ENCODE measurements around the gene GRM8. TPM values are rescaled to one million over a fixed set of nuclear protein-coding genes. Genes with fewer than 3 reads are reported as not detected.

GRM8 gene
- total and polyA plus RNA-seq, 2 experiments from 2014 or later, result 0.92 to 1.3 TPM

- H3K36me3 ChIP-seq, result no peaks in the 10 kb centered on the region
- H3K27ac ChIP-seq, result no peak overlapping the region
- no peak for DNase-seq (ENCODE audit: low read depth in 1 of 2, low spot score in 1 of 2)
- H3K27me3 ChIP-seq, result no peaks in the 10 kb centered on the region
- no peaks in the 10 kb centered on the region for H3K4me1 ChIP-seq (ENCODE audit: low read depth)
- H3K9me3 ChIP-seq (ENCODE audit: low read depth), result no peaks in the 10 kb centered on the region
- no peak overlapping the region for H3K4me3 ChIP-seq
- TF ChIP-seq CTCF (IDR thresholded peaks at IDR 0.05; ENCODE audit: low read depth, low read length), result no peak
Measured at GRCh38 chr7:127209886-127210285, 42.9 kb downstream of the GRM8 start.

GRCh38 chr7:127208860-127209259 lies 43.9 kb downstream of the GRM8 start:
- Histone ChIP-seq H3K27ac (no peak overlapping the region), H3K9me3 (ENCODE audit: low read depth) (no peaks in the 10 kb centered on the region), H3K27me3 (no peaks in the 10 kb centered on the region), H3K4me1 (ENCODE audit: low read depth) (no peaks in the 10 kb centered on the region), H3K36me3 (no peaks in the 10 kb centered on the region), H3K4me3 (no peak overlapping the region)
- TF ChIP-seq CTCF (IDR thresholded peaks at IDR 0.05; ENCODE audit: low read depth, low read length), result no peak
- no peak for DNase-seq (ENCODE audit: low read depth in 1 of 2, low spot score in 1 of 2)

- Histone ChIP-seq H3K4me3 (no peak overlapping the region), H3K4me1 (ENCODE audit: low read depth) (no peaks in the 10 kb centered on the region), H3K27ac (no peak overlapping the region), H3K9me3 (ENCODE audit: low read depth) (no peaks in the 10 kb centered on the region), H3K36me3 (no peaks in the 10 kb centered on the region), H3K27me3 (no peaks in the 10 kb centered on the region)
- DNase-seq (ENCODE audit: low read depth in 1 of 2, low spot score in 1 of 2), result no peak
- no peak for TF ChIP-seq CTCF (IDR thresholded peaks at IDR 0.05; ENCODE audit: low read depth, low read length)
Measured at GRCh38 chr7:127208351-127208750, 44.4 kb downstream of the GRM8 start.

GRCh38 chr7:127207806-127208205 lies 44.9 kb downstream of the GRM8 start:
- Histone ChIP-seq H3K27me3 (no peaks in the 10 kb centered on the region), H3K4me1 (ENCODE audit: low read depth) (no peaks in the 10 kb centered on the region), H3K36me3 (no peaks in the 10 kb centered on the region), H3K9me3 (ENCODE audit: low read depth) (no peaks in the 10 kb centered on the region), H3K27ac (no peak overlapping the region), H3K4me3 (no peak overlapping the region)
- TF ChIP-seq CTCF (IDR thresholded peaks at IDR 0.05; ENCODE audit: low read depth, low read length), result no peak
- no peak for DNase-seq (ENCODE audit: low read depth in 1 of 2, low spot score in 1 of 2)

GRCh38 chr7:127207230-127207629 lies 45.5 kb downstream of the GRM8 start:
- no peaks in the 10 kb centered on the region for H3K27me3 ChIP-seq
- DNase-seq (ENCODE audit: low read depth in 1 of 2, low spot score in 1 of 2), result no peak
- no peaks in the 10 kb centered on the region for H3K4me1 ChIP-seq (ENCODE audit: low read depth)
- no peak overlapping the region for H3K27ac ChIP-seq
- TF ChIP-seq CTCF (IDR thresholded peaks at IDR 0.05; ENCODE audit: low read depth, low read length), result no peak
- H3K9me3 ChIP-seq (ENCODE audit: low read depth), result no peaks in the 10 kb centered on the region
- H3K36me3 ChIP-seq, result no peaks in the 10 kb centered on the region
- H3K4me3 ChIP-seq, result no peak overlapping the region

- no peak overlapping the region for H3K27ac ChIP-seq
- DNase-seq (ENCODE audit: low read depth in 1 of 2, low spot score in 1 of 2), result no peak
- H3K4me1 ChIP-seq (ENCODE audit: low read depth), result peaks cover 6% of the 10 kb centered on the region
- no peak for TF ChIP-seq CTCF (IDR thresholded peaks at IDR 0.05; ENCODE audit: low read depth, low read length)
- H3K4me3 ChIP-seq, result no peak overlapping the region
- no peaks in the 10 kb centered on the region for H3K9me3 ChIP-seq (ENCODE audit: low read depth)
- no peaks in the 10 kb centered on the region for H3K27me3 ChIP-seq
- H3K36me3 ChIP-seq, result no peaks in the 10 kb centered on the region
Measured at GRCh38 chr7:127194571-127194970, 58.2 kb downstream of the GRM8 start.
